SK-N-DZ (cell line): ENCODE data around the gene SOX6.

ENCODE experiments used
- DNase-seq: peaks from one replicate; pipeline ENCODE4 v3.0.0-alpha.2; 2015; ENCODE audit warnings: low spot score

The SOX6 gene

DNA sequence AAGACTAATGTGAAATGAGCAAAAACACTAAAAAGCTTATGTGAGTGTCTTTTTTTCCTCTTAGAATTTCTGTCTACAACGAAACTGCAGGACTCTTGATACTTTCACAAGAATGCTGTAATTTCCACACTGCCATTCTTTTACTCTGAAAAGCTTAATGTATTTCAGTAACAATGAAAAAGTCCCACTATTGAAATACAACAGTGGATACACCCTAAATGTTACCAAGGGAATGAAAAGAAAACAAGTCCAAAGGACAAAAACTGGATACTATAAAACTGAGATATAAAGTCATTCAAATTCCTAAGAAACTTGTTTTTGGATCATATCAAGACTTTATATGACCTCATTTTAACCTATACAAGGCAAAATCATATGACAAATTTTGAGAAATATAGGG, 77.4 kb downstream of the SOX6 start:
- no peak for DNase-seq

DNA sequence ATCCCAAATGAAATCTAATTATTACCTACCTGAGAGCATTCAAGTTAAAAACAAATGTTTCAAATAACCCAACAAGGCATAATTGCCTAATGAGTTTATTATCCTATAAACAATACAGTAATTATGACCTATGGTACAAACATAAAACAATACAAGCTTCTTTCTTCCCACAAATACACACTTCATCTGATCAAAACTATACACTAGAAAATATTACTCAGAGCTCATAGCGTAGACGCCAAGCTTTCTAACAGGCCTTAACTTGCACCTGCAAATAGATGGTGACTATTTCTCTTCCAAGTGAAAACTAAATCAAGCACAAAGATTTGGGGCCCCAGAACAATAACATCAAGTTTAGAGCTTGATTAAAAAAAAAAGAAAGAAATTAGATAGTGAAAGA, 78.1 kb downstream of the SOX6 start:
- no peak for DNase-seq

DNA sequence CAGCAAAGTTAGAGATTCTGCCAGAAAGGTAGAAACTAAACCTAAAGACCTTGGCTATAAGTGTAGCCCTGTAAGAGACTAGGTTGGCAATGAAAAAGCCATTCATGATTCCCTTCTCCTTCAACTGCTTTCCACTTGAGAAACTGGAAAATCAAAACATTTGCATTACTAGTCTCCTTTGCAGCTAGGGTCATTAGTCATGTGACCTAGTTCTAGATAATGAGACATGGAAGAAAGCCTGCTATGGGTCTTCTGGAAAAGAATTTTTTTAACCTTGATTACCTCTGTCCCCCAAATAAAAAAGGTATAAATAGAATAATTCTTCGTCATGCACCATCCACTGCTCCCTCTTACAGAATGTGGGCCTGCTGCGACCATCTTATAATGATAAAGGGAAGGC, 80.1 kb downstream of the SOX6 start:
- DNase-seq = no peak

DNA sequence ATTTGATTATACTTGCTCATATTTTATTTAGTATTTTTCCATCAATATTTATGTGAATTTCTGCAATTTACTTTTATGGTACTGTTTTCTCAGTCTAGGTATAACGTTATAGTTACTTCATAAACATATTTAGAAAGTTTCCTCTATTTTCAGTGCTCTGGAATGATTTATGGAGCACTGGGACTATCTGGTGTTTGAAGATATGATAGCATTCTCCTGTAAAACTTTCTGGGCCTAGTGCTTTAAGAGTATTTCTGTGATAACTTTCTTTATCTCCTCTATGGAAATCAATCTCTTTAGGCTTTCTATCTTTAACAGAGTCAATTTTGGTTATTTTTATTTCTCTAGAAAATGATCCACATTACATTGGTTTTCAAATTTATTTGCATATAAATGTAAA, 85.1 kb downstream of the SOX6 start:
- no peak for DNase-seq

DNA sequence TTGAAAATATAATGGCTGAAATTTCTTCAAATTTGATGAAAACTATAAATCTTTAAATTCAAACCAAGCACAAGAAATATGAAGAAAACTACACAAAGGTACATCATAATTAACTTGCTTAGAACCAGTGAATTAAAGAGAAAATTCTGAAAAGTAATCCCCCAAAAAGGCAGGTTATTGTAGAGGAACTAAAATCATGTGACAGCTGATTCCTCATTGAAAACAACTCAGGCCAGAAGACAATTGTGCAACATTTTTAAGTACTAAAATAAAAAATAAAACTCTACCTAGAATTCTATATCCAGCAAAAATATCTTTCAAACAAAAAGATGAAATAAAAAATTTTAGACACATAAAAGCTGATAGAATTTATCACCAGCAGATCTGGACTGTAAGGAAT, 90.3 kb downstream of the SOX6 start:
- DNase-seq = no peak

DNA sequence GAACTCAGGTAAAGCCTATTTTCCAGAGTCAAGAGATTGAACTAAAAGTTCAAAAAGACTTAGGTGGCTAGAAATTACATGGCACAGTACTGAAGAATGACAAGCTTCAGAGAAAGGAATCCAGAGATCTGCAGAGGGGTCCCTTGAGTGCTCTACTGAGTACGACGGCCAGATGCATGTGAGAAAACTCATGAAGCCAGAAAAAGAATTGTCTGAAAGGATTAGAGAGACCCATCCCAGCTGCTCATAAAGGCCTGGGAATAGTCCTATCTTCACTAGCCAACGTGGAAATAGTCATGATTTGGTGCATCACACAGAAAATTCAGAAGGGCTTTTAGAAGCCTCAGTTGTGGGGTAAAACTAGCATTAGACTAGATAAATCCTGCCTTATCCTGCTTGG, 91.3 kb downstream of the SOX6 start:
- no peak for DNase-seq

DNA sequence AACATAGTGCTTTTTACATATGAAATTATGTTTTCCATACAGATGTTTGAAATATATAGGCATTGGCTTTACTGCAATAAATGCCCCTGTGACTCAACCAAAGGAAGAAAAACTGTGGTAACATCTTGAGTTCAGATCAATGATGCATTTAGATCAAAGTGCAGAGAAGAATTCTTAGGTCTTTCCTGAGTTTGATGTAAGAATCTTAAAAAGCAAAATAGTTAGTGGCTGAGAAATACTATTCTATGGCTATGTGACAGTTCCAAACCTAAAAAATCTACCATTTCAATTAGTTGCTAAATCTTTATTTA, 93.7 kb downstream of the SOX6 start:
- no peak for DNase-seq

DNA sequence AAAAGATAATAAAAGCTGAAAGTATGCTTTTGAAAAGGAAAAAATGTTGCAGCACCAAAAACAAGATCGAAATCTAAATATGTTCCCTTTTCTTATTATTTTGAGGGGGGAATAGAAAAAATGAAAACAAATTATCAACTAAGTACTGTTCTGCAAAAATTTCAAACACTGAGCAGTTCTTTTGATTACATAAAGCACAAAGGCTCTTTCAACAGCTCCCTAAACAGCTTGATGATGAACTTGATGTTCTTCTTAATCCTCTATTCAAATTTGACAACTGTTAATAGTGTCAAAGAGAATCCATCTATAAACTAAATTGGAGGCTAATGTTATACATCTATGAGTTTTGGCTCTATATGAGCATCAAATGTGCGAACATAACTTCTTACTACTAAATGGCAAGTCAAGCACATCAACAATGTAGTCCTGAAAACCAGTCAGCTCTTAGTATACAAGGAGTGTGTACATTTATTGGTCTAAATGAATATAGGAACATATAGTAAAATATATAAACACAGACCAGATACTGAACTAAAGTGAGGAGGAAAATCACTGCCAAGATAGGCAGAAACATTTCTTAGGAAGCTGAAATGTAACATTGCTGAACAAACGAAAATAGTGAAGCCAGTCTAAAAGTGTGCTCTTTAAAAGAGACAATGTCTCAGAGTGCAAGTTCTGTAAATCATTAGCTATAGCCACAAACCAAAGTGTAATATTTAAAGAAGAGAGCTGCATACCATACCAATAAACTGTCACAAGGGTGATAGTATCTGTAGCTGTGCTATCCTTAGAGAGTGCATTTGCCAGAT, 94.3 kb downstream of the SOX6 start:
- DNase-seq = no peak

DNA sequence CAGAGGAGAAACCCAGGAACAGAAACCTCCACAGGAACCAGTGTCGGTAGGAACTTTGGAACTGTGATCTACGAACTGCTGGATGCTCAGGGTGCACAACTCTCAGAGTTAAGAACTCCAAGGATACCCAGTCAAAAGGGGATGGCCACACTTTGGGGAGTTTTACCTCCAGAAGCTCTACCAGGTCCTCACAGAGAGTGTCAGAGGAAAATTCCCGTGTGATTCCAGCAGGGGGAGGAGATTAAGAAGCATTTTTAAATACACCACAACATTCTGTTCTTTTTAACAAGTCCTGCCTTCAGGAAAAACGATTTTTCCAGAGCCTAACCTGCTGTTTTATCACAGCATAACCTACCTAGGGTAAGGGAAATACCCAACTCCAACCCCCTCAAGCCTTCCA, 104.0 kb downstream of the SOX6 start:
- DNase-seq = no peak

DNA sequence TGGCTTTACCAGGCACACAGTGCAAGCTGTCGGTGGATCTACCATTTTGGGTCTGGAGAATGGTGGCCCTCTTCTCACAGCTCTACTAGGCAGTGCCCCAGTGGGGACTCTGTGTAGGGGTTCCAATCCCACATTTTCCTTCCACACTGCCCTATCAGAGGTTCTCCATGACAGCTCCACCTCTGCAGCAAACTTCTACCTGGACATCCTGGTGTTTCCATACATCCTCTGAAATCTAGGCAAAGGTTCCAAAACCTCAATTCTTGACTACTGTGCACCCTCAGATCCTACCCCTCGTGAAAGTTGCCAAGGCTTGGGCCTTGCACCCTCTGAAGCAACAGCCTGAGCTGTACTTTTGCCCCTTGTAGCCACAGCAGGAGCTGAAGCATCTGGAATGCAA, 108.1 kb downstream of the SOX6 start:
- no peak for DNase-seq

DNA sequence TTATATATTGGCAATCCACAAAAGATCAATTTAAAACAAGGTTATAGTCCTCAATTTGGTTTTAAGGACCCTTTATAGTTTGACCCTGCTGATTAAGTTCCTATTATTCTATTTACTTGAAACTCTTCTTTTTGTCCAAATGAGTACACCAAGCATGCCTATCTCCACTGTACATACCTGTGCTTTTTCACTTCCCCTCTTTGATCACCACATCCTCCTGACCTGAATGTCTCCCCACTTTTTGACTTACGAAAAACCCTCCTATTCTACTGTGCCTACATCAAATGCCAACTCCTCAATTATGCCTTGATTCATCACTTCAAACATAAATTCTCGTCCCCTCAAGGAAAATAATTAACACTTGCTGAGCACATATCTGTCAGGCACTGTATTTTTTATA, 113.5 kb downstream of the SOX6 start:
- no peak for DNase-seq

DNA sequence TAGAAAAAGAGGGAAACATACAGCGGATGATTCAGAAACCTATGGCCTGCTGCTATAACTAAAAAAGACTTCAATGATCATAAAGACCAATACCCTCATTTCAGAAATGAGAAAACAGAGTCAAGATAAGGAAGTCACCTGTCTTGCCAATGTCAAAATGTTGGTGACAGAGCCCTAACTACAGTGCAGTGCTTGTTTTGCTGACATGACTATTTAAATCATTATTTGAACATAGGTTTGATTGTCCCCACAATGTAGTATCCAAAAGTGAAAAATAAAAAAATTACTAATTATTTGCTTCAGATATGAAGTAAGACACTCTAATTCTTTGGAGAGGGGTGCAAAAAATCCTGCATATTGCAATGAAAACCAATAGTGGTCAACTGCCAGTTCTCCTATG, 115.7 kb downstream of the SOX6 start:
- no peak for DNase-seq

DNA sequence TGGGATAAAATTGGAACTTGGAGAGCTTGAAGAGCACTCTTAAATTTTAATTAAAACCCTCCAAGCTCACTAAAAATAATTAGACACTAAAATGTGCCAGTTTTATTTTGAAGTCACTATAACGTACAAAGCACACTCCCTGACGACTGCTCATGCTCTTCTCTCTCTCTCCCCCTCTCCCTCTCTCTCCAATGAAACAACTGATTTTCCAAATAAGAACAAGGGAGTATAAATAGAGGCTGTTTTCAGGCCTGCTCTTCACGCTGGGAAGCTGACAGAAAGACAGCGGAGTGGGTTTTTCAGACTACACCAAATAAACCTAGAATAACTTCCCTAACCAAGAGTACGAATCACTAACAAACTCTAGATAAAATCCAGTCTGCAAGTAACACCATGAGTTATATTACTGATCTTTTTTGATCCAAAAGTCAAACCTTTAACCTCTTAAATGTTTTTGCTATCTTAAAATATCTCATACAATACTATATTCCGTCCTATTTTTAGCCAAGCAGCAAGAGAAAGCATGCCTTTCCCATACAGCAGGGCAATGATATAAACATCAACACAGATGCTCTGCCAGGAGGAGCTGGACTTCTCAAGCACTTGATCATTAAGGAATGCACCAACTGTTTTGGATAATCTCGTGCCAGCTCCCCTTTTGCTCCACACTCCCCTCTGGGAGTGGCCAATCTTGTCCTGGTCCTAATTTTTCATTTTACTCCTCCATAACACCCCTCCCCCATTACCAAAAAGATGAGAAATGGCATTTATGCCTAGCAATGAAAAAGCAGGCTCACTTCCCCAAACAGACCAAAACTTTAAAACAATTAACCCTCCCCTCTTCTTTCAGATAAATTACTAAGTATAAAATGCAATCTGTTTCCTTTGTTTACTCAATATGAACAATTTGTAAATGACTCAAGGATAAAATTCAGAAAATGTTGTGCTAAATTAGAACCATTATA, 116.9 kb downstream of the SOX6 start:
- no peak for DNase-seq

DNA sequence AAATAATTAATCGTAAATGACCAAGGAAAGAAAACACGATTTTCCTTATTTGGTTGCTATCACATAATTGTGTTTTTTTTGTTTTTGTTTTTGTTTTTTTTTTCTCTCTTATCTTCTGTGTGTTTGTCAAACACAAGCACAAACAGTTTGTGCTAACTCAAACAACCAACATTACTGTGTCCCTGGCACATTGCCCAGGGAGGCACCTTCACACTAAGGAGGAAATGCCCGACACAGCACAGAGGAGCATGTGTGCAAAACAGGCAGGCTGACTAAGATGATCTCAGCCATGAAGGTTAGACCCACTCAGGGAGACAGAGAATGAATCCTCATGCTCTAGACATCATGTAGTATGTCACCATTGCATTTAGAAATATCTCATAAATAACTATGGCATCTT, 130.1 kb downstream of the SOX6 start:
- no peak for DNase-seq

DNA sequence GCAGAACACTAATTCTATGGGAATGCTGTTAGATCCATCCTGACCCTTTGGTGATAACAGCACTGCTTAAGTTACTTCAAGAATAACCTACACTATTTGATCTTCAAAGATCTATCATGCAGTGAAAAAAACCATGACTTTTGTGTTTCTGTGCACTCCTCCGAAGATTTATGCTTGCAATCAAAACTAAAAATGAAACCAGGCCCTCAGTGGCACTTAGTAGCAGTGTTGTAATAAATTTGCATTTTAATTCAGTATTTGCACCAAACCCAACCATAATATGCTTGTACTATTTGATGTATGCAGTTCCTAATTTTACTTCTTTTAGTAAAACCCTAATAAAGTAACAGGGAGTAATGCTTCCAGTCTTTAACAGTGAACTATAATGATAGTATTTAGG, 130.7 kb downstream of the SOX6 start:
- DNase-seq = no peak

DNA sequence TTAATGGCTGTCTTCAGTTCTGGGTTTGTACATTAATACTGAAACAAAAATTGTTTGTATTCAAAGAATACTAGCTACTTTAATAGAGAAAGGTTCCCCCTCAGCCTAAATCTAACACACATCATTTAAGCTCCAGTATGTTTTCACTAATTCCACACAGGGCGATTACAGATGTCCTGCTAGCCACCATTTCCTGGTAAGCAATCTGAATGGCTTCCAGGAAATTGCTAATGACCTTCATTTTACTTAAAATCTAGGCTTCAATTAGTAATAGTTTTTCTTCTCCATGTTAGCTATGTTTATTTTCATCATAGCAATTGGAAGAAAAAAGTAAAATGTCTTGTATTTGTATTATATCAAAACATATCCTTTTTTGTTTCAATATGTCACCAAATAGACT, 132.8 kb downstream of the SOX6 start:
- DNase-seq = no peak

DNA sequence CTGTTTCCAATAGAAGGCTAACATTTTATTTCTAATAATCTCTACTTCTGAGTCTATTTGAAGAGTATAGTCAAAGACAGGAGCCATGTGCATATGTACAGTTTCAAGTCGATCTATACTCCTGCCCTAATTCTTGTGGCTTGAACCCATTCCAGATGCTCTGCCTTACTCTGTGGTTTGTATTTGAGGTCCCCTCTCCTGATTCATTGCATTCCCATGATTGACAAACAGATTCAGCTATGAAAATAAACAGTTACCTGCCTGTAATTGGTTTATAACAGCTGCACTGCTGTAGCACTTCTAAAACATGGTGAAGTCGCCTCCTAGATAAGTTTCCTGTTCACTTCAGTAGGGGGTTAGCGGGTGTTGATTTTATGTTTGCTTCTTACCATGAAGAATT, 138.7 kb downstream of the SOX6 start:
- DNase-seq = no peak

DNA sequence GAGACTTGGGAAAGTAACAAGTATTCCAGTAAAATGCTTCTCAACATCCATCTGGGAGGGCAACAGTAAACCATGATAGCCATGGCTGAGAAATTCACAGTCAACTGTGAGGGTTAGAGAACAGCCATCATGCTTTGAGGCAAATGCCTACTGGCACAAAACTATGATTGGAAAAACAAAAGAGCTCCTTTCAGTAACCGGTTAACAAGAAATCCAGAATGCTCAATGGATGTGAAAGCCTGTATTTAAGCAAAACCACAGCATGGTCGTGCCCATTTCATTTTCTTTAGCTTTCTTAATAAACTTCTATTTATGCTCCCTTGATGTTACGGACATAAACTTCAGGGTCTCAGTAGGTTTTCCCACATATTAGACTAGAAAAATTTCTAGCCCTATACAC, 139.5 kb downstream of the SOX6 start:
- DNase-seq = no peak

DNA sequence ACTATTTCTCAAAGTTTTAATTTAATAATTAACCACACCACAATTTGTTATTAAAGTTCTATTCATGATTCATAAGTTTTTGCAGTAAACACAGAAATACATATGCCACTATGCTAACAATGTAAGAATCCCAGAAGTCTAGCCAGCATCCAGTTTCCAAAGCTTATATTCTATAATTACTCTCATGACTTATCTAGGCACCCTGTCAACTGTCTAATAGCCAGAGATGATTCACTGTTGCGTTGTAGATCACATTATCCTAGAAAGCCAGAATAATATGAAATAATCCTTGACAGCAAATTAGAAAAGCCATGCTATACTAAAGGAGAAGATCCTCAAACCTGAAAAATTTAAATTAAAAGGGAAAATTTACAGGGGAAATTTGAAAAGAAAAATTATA, 141.0 kb downstream of the SOX6 start:
- DNase-seq = no peak

DNA sequence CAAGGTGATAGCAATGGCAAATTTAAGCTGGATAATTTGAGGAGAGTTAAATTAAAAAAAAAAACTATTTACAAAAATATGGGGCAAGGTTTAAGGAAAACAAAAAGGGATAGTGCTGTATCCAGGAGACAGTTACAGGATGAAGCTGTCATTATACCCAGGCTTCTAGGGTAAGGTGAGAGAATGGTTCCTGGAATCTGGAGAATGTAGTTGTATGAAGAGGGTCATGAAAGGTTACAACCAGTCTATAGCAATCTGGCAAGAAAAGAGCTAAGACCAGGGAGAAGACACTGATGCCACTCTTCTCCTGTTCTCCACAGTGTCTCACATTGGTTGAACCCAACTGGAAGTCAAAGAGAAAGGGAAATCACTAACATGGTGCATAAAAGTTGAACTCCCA, 144.9 kb downstream of the SOX6 start:
- DNase-seq = no peak

DNA sequence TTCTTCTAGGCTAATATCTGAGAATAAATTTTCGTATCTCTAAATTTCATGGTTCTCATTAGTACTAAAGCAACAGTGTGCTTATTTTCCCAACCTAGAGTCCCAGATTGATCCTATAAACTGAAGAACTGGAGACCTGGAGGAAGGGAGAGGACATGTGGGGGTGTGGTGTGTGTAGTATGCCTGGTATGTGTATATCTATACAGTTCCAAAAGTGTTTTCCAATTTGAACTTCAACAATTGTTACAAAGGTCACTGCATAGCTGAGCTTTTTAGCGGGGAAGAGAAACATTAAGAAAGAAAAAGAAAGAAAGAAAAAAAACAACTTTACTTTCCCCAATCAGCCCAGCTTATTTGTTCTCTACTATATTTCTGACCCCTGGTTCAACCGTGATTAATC, 152.1 kb downstream of the SOX6 start:
- no peak for DNase-seq

DNA sequence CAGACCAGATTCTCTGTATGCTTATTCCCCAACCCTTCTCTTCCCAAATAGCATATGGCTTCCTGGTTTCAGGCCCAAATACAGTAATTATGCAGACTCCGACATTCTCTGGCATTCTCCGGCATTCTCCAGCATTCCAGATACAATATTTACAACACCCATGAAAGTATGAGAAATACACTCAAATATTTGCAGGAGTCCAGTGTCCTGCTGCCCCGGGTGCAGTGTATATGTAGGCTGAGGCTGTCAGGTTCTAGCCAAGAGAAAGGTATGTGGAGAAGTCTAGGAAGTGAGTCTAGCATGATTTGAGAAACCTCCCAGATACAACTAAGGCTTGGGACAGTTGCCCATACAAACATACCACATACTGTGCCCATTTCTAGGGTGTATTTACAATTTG, 160.7 kb downstream of the SOX6 start:
- no peak for DNase-seq

DNA sequence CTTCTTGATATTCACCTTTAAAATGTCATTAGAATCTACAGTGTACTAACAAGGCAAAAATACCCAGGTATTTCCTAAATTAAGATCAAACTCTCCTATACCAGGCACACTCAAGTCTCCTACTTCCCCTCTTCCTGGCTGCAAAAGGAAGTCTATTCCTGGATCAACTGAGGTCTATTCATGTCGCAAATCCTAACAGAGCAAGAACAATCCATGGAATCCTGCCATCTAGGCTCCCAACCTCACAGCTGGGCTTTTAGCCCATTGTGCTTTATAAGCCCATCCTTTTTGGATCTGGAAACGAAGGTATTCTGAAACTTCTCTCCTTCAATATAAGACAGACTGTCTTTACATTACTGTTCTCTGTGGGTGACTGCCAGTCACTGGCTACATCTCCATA, 161.8 kb downstream of the SOX6 start:
- DNase-seq = no peak
